ENCODE data around the gene SLC9A9. TPM values are rescaled to one million over a fixed set of nuclear protein-coding genes. Genes with fewer than 3 reads are reported as not detected.

SLC9A9 gene
- total and polyA plus RNA-seq, 8 donors, result 0.28 to 5.9 (median 0.75) TPM

DNA sequence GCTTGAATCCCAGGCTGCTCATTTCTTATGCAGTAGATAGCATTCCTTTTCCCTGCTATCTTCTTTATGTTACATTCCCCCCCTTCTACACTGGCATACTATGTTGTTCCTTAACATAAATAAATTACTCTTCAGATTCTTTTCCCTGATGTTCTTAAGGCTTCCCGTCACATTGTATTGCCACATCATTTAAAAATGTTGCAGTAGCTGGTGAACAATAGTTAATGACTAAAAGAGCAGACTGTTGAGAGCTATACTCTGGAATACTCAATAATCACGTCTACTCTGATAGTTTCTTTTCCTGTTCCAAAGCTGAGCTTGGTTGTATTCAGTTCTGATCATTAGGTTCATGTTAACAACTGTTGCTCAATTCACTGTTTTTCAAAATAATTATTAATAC is 508.8 kb downstream of the SLC9A9 start:
- no peak for DNase-seq
- no peaks in the 10 kb centered on the region for H3K4me1 ChIP-seq
- no peak for ATAC-seq
- TF ChIP-seq CTCF (IDR thresholded peaks at IDR 0.05), result no peak
- FAIRE-seq, result no peak
- WGBS, 2 donors, result 55 to 59% methylated on average over 2 of the region's 2 CpGs
- H3K27me3 ChIP-seq, result no peaks in the 10 kb centered on the region
- H3K4me3 ChIP-seq, result no peak overlapping the region
- H3K27ac ChIP-seq, result no peak overlapping the region
- intact Hi-C loops (cut with DNase I), result no loop called here
- no peaks in the 10 kb centered on the region for H3K36me3 ChIP-seq
- no peaks in the 10 kb centered on the region for H3K9me3 ChIP-seq

DNA sequence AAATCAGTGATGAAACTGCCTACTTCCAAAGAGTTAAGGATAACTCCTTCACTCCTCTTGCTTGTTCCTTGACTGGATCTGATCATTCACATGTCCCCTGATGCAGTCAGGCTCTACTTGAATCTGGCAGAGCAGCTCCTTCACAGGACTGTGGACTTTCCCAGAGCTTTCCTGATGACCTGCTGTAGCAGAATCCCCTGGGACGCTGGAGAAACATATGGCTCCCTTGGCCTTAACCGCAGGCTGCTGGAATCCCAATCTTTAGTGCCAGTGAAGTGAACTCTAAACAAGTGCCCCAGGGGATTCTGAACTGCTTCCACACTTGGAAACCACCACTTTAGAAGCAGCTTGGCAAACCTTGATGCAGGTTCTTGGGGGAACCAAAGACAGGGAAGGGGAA is 510.9 kb downstream of the SLC9A9 start:
- FAIRE-seq, result no peak
- no peak for ATAC-seq
- Histone ChIP-seq H3K27me3 (no peaks in the 10 kb centered on the region), H3K27ac (no peak overlapping the region), H3K4me1 (no peaks in the 10 kb centered on the region), H3K4me3 (no peak overlapping the region), H3K9me3 (no peaks in the 10 kb centered on the region), H3K36me3 (no peaks in the 10 kb centered on the region)
- intact Hi-C loops (cut with DNase I), result no loop called here
- WGBS, 2 donors, result 78 to 80% methylated on average over 2 of the region's 2 CpGs
- DNase-seq, result no peak
- TF ChIP-seq CTCF (IDR thresholded peaks at IDR 0.05), result no peak

- Histone ChIP-seq H3K36me3 (no peaks in the 10 kb centered on the region), H3K4me1 (no peaks in the 10 kb centered on the region), H3K9me3 (no peaks in the 10 kb centered on the region), H3K27ac (no peak overlapping the region), H3K4me3 (no peak overlapping the region), H3K27me3 (no peaks in the 10 kb centered on the region)
- intact Hi-C loops (cut with DNase I), result no loop called here
- TF ChIP-seq CTCF (IDR thresholded peaks at IDR 0.05), result no peak
- DNase-seq (no peak), FAIRE-seq (no peak), ATAC-seq (no peak)
- WGBS, 2 donors, result 63 to 76% methylated on average over 4 of the region's 4 CpGs
These were observed 514.0 kb downstream of the SLC9A9 start for GRCh38 chr3:143334231-143334630.

DNA sequence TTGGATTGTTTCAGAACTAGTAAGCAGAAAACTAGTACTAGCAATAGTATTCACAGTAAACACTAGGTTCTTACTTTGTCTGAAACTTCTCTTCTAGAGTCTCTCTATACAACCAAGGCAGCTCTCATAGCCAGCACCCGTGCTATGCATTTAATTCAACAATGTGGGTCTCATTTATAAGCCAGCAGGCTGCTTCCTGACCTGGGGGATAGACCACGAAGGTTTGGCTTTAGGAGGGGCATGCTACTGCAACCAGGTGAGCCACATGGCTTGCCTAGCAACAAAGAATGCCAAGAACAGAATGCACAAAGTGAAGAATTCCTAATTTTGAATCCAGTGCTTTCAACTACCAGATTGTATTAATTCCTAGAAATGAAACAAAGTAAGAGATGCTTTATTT is 514.9 kb downstream of the SLC9A9 start:
- DNase-seq (no peak), ATAC-seq (no peak), FAIRE-seq (no peak)
- TF ChIP-seq CTCF (IDR thresholded peaks at IDR 0.05), result no peak
- Histone ChIP-seq H3K27me3 (no peaks in the 10 kb centered on the region), H3K36me3 (no peaks in the 10 kb centered on the region), H3K4me1 (no peaks in the 10 kb centered on the region), H3K4me3 (no peak overlapping the region), H3K27ac (no peak overlapping the region), H3K9me3 (no peaks in the 10 kb centered on the region)
- WGBS, 2 donors, result 33 to 44% methylated on average over 2 of the region's 2 CpGs
- intact Hi-C loops (cut with DNase I), result no loop called here

GRCh38 chr3:143332026-143332425 is 516.2 kb downstream of the SLC9A9 start:
- no peak for DNase-seq
- no peaks in the 10 kb centered on the region for H3K4me1 ChIP-seq
- WGBS, 2 donors, result 25% methylated on average over 1 of the region's 1 CpG
- no peaks in the 10 kb centered on the region for H3K9me3 ChIP-seq
- no peak for FAIRE-seq
- no peaks in the 10 kb centered on the region for H3K27me3 ChIP-seq
- H3K27ac ChIP-seq, result no peak overlapping the region
- no peak for TF ChIP-seq CTCF (IDR thresholded peaks at IDR 0.05)
- intact Hi-C loops (cut with DNase I), result no loop called here
- no peak for ATAC-seq
- H3K4me3 ChIP-seq, result no peak overlapping the region
- H3K36me3 ChIP-seq, result no peaks in the 10 kb centered on the region
